HG03108 (cell line): ENCODE measurements around the gene HOXA4.

Source experiments
- ATAC-seq: cut with Tn5 transposase; IDR thresholded peaks from one replicate; pipeline ENCODE4 v1.9.1; 2021; ENCODE audit warnings: moderate library complexity; ENCODE audit not compliant: unreplicated experiment

HOXA4 gene

GRCh38 chr7:27147199-27148030 lies 16.9 kb upstream of the HOXA4 start, which contains the start of gene HOXA6:
HOXA6 (minus strand) TSS chr7:27147774; CDS start chr7:27147749, 25 bp downstream.
- no peak for ATAC-seq

GRCh38 chr7:27146491-27147198 lies 16.1 kb upstream of the HOXA4 start:
- ATAC-seq = no peak

- ATAC-seq = no peak
These were observed 15.4 kb upstream of the HOXA4 start for GRCh38 chr7:27145914-27146412.

GRCh38 chr7:27145165-27145913 lies 14.8 kb upstream of the HOXA4 start:
- ATAC-seq = no peak

GRCh38 chr7:27144781-27145164 lies 14.2 kb upstream of the HOXA4 start:
- ATAC-seq = no peak

GRCh38 chr7:27143950-27144780 lies 13.6 kb upstream of the HOXA4 start:
- no peak for ATAC-seq

GRCh38 chr7:27143023-27143949 lies 12.7 kb upstream of the HOXA4 start, which contains the start of gene HOXA5:
HOXA5 (minus strand) TSS chr7:27143681; CDS start chr7:27143607, 74 bp downstream.
- ATAC-seq = no peak

GRCh38 chr7:27142580-27143022 lies 12.0 kb upstream of the HOXA4 start:
- ATAC-seq = no peak

- ATAC-seq = no peak
These were observed 11.5 kb upstream of the HOXA4 start for GRCh38 chr7:27141923-27142579.

GRCh38 chr7:27141137-27141922 lies 10.8 kb upstream of the HOXA4 start:
- ATAC-seq = no peak

- ATAC-seq = no peak
These were observed 9.7 kb upstream of the HOXA4 start for GRCh38 chr7:27140126-27140857.

GRCh38 chr7:27139334-27140125 lies 9.0 kb upstream of the HOXA4 start:
- ATAC-seq = no peak

GRCh38 chr7:27138985-27139333 lies 8.4 kb upstream of the HOXA4 start:
- no peak for ATAC-seq

- ATAC-seq = no peak
These were observed 7.9 kb upstream of the HOXA4 start for GRCh38 chr7:27138472-27138871.

GRCh38 chr7:27137640-27138315 lies 7.2 kb upstream of the HOXA4 start:
- no peak for ATAC-seq

- peak; percentile 49 for ATAC-seq
These were observed 3.8 kb upstream of the HOXA4 start for GRCh38 chr7:27134392-27134791.
